SH-SY5Y (cell line): ENCODE data around the gene ITPR1.

Source experiments
- GATA2 ChIP-seq: IDR thresholded peaks from 2 replicates; pipeline ENCODE4 v1.6.1; 2011; ENCODE audit warnings: mild to moderate bottlenecking, low read depth, low read length
- GATA3 ChIP-seq: IDR thresholded peaks from 2 replicates; pipeline ENCODE4 v1.6.1; 2011; ENCODE audit warnings: low read depth, mild to moderate bottlenecking, low read length, moderate library complexity

- TF ChIP-seq GATA2 (no peak), GATA3 (no peak)
Measured at GRCh38 chr3:4753073-4753691, 260.0 kb downstream of the ITPR1 start.
